Upper lobe of left lung (tissue), 4 donors: ENCODE results near the gene CACNG7.
A peak's percentile ranks its signal among the peaks of the same experiment; 100 is the strongest.

ENCODE experiments used
- POLR2A ChIP-seq, 4 donors: fragments of 450-650 bp; IDR thresholded peaks; one replicate each; pipeline ENCODE4 v1.5.1; 2016 to 2017; ENCODE audit warnings: antibody characterized with exemption in 4 of 4, mild to moderate bottlenecking in 2 of 4
- TF ChIP-seq, protein P1 (sequence below), 6 experiments: fragments of 450-650 bp in 4 of 6; fragments of 200-600 bp in 2 of 6; sonication (generic) in 2 of 6; IDR thresholded peaks; one replicate each; pipeline ENCODE4 v1.5.1; 2016 to 2019; ENCODE audit warnings: antibody characterized with exemption in 6 of 6

DNA sequence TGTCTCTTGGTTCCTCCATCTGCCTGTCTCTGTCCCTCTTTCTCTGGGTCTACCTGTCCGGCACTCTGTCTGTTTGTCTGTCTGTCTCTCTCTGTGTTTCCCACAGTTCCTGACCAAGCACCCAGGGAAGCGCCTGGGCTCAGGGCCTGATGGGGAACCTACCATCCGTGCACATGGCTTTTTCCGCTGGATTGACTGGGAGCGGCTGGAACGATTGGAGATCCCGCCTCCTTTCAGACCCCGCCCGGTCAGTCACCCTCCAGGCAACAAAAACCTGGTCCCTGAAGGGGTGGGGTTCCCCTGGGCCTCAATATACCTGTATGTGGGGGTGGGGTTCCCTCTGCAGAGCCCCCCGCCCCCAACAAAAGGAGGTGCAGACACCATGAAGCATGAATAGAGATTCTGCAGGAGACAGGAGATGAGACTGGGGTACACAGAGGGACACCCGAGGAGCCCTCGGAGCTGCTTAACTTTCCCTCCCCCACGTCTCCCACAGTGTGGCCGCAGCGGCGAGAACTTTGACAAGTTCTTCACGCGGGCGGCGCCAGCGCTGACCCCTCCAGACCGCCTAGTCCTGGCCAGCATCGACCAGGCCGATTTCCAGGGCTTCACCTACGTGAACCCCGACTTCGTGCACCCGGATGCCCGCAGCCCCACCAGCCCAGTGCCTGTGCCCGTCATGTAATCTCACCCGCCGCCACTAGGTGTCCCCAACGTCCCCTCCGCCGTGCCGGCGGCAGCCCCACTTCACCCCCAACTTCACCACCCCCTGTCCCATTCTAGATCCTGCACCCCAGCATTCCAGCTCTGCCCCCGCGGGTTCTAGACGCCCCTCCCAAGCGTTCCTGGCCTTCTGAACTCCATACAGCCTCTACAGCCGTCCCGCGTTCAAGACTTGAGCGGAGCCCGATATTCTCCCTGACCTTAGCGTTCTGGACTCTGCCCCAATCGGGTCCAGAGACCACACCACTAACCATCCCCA lies 2.6 kb upstream of the CACNG7 start:
- TF ChIP-seq POLR2A (IDR thresholded peaks at IDR 0.05): no peak
- TF ChIP-seq, protein P1, sequence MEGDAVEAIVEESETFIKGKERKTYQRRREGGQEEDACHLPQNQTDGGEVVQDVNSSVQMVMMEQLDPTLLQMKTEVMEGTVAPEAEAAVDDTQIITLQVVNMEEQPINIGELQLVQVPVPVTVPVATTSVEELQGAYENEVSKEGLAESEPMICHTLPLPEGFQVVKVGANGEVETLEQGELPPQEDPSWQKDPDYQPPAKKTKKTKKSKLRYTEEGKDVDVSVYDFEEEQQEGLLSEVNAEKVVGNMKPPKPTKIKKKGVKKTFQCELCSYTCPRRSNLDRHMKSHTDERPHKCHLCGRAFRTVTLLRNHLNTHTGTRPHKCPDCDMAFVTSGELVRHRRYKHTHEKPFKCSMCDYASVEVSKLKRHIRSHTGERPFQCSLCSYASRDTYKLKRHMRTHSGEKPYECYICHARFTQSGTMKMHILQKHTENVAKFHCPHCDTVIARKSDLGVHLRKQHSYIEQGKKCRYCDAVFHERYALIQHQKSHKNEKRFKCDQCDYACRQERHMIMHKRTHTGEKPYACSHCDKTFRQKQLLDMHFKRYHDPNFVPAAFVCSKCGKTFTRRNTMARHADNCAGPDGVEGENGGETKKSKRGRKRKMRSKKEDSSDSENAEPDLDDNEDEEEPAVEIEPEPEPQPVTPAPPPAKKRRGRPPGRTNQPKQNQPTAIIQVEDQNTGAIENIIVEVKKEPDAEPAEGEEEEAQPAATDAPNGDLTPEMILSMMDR (IDR thresholded peaks at IDR 0.05): peak; percentile 78 to 89 (median 84)
